T-helper 17 cell (primary cell): ENCODE data around the gene WDR83. TPM values are rescaled to one million over a fixed set of nuclear protein-coding genes. Genes with fewer than 3 reads are reported as not detected.
"Not testable (repeated sequence)": the region's sequence is repeated elsewhere in the genome, so short reads cannot be mapped to it uniquely, and the experiment has no call there.

Experiments used
- ATAC-seq: fragments of 150-1000 bp; cut with Tn5 transposase; 2 replicates; pipeline ENCODE4 v1.10.0; 2021; ENCODE audit warnings: mild to moderate bottlenecking, moderate library complexity
- DNase-seq, 3 donors: peaks; one replicate each; pipeline versions ENCODE4 v3.0.0 to v3.0.0-alpha.2; 2020 to 2021
- H3K9me3 ChIP-seq: one replicate; pipeline ENCODE4 v1.7.0; 2013; ENCODE audit warnings: low read length, mild to moderate bottlenecking; ENCODE audit not compliant: control insufficient read depth, poor library complexity, severe bottlenecking
- H3K27ac Mint-ChIP-seq: one replicate; pipeline ENCODE4 v1.8.0; 2022; ENCODE audit warnings: mild to moderate bottlenecking, moderate library complexity, mixed read lengths
- H3K27me3 Mint-ChIP-seq: one replicate; pipeline ENCODE4 v1.8.0; 2022; ENCODE audit warnings: mixed read lengths
- H3K36me3 Mint-ChIP-seq: one replicate; pipeline ENCODE4 v1.8.0; 2022; ENCODE audit warnings: low read depth, mixed read lengths
- H3K4me1 Mint-ChIP-seq: one replicate; pipeline ENCODE4 v1.8.0; 2022; ENCODE audit warnings: mild to moderate bottlenecking, mixed read lengths
- H3K4me3 Mint-ChIP-seq: one replicate; pipeline ENCODE4 v1.8.0; 2022; ENCODE audit warnings: mild to moderate bottlenecking, moderate library complexity, mixed read lengths
- total RNA-seq, 4 donors: library from RNA in 2 of 4; stranded (reverse) in 2 of 4; gene quantifications; one replicate each; pipeline ENCODE4 v1.2.3 and lab custom pipeline; 2022 to 2026

The WDR83 gene, protein sequence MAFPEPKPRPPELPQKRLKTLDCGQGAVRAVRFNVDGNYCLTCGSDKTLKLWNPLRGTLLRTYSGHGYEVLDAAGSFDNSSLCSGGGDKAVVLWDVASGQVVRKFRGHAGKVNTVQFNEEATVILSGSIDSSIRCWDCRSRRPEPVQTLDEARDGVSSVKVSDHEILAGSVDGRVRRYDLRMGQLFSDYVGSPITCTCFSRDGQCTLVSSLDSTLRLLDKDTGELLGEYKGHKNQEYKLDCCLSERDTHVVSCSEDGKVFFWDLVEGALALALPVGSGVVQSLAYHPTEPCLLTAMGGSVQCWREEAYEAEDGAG
- total RNA-seq: 10 to 100 TPM; 10.5 to 11.1 TPM
- total RNA-seq (lab: John Stamatoyannopoulos, UW): 8.4 to 15.1 reads per million in 2 donors

DNA sequence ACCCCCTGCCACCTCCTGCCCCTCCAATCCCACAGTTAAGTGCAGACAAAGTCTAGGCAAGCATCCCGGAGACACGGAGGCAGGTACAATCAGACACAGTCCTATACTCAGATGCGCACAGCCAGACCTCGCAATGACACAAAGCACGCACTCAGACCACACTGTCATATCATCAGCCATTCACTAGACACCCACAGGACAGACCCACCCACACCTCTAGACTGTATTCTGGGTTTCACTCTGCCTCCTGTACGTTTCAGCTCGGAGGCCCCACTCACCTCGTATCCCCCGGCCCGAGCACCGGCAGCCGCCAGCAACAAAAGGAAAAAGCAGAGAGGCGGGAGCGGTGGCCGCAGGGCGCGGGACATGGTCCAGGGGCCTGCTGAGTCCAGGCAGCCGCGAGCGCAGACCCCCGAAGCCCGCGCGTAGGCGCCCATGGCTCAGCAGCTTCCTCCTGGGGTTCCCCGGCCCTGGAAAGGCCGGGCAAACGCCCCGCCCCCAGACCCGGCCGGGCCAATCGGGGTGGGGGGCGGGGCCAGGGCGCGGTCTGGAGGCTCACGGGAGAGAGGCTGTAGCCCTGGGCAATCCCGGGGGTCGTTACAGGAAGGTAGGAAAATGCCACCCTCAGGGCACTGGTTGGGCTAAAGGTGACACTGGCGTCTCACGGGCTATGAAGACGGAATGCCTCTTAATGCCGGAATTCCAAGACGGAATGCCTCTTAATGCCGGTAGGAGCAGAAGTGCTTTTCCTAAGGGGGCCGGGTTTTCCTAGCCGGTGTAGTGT lies at the start of gene WDR83, which contains the start of gene MAN2B1:
WDR83 (plus strand) TSS at position 543 of the 784 bp plus-strand sequence. CDS start 2,984 bp downstream, outside the sequence.
MAN2B1 (minus strand) TSS at position 478 of the 784 bp plus-strand sequence; CDS start at position 437, 41 bp downstream.
- peak within 1 kb of the TSS; percentile 99 for H3K27ac Mint-ChIP-seq
- peak within 1 kb of the TSS; percentile 99 for H3K4me3 Mint-ChIP-seq
- ATAC-seq (peak; percentile 80), DNase-seq (peak; percentile 71 to 82 (median 81))
- H3K36me3 Mint-ChIP-seq: peaks cover 2% of the 10 kb centered on the region
- H3K27me3 Mint-ChIP-seq: no peaks in the 10 kb centered on the region
- H3K9me3 ChIP-seq: no peaks in the 10 kb centered on the region
- H3K4me1 Mint-ChIP-seq: peaks cover 39% of the 10 kb centered on the region

DNA sequence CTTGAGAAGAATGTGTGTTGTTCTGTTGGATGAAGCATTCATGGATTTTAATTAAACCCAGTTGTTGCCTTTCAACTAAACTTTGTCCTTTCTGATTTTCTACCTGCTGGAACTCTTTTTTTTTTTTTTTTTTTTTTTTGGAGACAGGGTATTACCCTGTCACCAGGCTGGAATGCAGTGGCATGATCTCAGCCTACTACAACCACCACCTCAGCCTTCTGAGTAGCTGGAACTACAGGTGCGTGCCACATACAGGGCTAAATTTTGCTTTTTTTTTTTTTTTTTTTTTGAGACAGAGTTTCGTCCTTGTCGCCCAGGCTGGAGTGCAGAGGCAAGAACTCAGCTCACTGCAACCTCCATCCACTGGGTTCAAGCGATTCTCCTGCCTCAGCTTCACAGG lies 49.0 kb upstream of the WDR83 start:
- H3K9me3 ChIP-seq: no peaks in the 10 kb centered on the region
- no peak for ATAC-seq
- Mint-ChIP-seq H3K27ac (no peak overlapping the region), H3K36me3 (peaks cover 2% of the 10 kb centered on the region), H3K4me1 (peaks cover 27% of the 10 kb centered on the region), H3K27me3 (no peaks in the 10 kb centered on the region), H3K4me3 (no peak overlapping the region)
- DNase-seq: no peak

DNA sequence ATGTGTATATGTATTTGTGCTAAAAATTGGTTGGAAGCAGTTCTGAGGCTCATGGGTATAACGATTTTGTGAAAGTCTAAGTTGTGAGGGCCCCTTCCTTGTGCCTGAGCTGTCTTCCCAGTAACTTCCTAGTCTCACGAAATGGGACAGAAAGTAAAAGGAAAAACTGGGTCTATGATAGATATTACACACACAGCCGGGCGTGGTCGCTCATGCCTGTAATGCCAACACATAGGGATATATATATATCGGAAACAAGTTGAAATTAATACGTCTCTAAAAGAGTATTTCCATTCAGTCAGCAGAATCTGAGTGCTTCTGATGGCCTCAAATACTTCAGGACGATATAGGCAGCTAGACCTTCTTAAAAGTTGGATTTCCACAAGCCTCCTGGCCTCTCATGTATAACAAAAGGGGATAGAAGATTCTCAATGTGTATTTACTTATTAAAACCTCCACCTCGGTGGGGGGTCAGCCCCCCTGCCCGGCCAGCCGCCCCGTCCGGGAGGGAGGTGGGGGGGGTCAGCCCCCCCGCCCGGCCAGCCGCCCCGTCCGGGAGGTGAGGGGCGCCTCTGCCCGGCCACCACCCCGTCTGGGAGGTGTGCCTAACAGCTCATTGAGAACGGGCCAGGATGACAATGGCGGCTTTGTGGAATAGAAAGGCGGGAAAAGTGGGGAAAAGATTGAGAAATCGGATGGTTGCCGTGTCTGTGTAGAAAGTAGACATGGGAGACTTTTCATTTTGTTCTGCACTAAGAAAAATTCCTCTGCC lies 45.2 kb upstream of the WDR83 start:
- not testable (repeated sequence) for H3K27ac Mint-ChIP-seq, ATAC-seq, H3K36me3 Mint-ChIP-seq, H3K4me1 Mint-ChIP-seq, DNase-seq, H3K9me3 ChIP-seq, H3K4me3 Mint-ChIP-seq, H3K27me3 Mint-ChIP-seq

DNA sequence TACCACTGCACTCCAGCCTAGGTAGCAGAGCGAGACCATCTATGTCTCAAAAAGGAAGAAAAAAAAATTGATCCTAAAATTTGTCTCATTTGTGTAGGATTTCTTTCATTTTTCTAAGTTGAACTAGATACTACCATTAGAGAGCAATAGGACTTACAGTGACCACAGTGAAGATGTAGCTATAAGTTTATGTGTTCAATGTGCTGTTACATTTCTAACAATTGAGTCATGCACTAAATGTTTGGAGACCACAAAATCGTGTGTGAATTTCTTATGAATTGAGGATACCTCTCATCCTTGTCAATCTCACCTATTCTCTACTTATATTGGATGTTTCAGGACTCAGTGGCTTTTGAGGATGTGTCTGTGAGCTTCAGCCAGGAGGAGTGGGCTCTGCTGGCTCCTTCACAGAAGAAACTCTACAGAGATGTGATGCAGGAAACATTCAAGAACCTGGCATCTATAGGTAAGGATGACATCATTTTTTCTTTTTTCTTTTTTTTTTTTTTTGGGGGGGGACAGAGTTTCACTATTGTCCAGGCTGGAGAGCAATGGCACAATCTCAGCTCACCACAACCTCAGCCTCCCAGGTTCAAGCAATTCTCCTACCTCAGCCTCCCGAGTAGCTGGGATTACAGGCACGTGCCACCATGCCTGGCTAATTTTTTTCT lies 43.1 kb upstream of the WDR83 start:
- peak overlapping the region; percentile 8 for H3K27ac Mint-ChIP-seq
- no peak overlapping the region for H3K4me3 Mint-ChIP-seq
- ATAC-seq (no peak), DNase-seq (no peak)
- H3K9me3 ChIP-seq: peaks cover 9% of the 10 kb centered on the region
- H3K4me1 Mint-ChIP-seq: peaks cover 7% of the 10 kb centered on the region
- peaks cover 3% of the 10 kb centered on the region for H3K36me3 Mint-ChIP-seq
- no peaks in the 10 kb centered on the region for H3K27me3 Mint-ChIP-seq

DNA sequence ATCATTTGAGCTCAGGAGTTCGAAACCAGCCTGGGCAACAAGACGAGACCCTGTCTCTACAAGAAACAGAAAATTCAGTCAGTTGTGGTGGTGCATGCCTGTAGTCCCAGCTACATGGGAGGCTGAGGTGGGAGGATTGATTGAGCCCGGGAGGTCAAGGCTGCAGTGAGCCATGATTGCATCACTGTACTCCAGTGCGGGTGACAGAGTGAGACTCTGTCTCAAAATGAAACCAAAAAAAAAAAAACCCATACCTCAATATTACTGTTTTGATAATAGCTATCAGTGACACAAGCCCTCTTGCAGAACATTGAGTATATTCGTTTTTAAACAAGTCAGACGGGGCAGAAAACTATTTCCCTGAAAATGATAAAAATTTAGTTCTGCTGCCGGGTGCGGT lies 39.6 kb upstream of the WDR83 start:
- H3K4me3 Mint-ChIP-seq: no peak overlapping the region
- H3K36me3 Mint-ChIP-seq: peaks cover 3% of the 10 kb centered on the region
- no peak for DNase-seq
- H3K27me3 Mint-ChIP-seq: no peaks in the 10 kb centered on the region
- peaks cover 9% of the 10 kb centered on the region for H3K9me3 ChIP-seq
- peak overlapping the region; percentile 16 for H3K27ac Mint-ChIP-seq
- H3K4me1 Mint-ChIP-seq: no peaks in the 10 kb centered on the region
- ATAC-seq: no peak

DNA sequence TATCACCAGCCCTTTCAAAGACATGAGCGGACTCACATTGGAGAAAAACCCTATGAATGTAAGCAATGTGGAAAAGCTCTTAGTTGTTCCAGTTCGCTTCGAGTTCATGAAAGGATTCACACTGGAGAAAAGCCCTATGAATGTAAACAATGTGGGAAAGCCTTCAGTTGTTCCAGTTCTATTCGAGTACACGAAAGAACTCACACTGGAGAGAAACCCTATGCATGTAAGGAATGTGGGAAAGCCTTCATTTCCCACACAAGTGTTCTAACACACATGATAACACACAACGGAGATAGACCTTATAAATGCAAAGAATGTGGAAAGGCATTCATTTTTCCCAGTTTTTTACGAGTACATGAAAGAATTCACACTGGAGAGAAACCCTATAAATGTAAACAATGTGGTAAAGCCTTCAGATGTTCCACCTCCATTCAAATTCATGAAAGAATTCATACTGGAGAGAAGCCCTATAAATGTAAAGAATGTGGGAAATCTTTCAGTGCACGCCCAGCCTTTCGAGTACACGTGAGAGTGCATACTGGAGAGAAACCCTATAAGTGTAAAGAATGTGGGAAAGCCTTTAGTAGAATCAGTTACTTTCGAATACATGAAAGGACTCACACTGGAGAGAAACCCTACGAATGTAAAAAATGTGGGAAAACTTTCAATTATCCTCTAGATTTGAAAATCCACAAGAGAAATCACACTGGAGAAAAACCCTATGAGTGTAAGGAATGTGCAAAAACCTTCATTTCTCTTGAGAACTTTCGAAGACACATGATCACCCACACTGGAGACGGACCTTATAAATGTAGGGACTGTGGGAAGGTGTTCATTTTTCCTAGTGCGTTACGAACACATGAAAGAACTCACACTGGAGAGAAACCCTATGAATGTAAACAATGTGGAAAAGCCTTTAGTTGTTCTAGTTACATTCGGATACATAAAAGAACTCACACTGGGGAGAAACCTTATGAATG lies 38.3 kb upstream of the WDR83 start:
- Mint-ChIP-seq H3K36me3 (peaks cover 3% of the 10 kb centered on the region), H3K27me3 (no peaks in the 10 kb centered on the region), H3K4me1 (no peaks in the 10 kb centered on the region), H3K27ac (no peak overlapping the region), H3K4me3 (no peak overlapping the region)
- no peak for DNase-seq
- no peak for ATAC-seq
- H3K9me3 ChIP-seq: peaks cover 9% of the 10 kb centered on the region

DNA sequence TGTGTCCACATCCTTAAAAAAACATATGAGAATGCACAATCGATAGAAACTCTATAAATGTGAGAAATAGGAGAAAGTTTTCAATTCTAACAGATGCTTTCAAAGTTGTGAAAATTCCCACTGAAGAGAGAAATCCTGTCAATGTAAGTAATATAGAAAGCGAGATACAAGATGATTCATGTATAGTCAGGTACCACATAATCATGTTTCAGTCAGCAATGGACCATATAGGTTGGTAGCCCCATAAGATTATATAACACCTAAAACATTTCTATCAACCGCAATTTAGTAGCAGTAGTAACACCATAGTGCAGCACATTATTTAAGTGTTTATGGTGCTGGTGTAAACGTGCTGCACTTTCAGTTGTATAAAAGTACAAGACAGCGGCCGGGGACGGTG lies 37.4 kb upstream of the WDR83 start:
- H3K9me3 ChIP-seq: peaks cover 9% of the 10 kb centered on the region
- H3K27me3 Mint-ChIP-seq: no peaks in the 10 kb centered on the region
- peaks cover 3% of the 10 kb centered on the region for H3K36me3 Mint-ChIP-seq
- no peak for ATAC-seq
- no peak overlapping the region for H3K27ac Mint-ChIP-seq
- no peaks in the 10 kb centered on the region for H3K4me1 Mint-ChIP-seq
- no peak for DNase-seq
- H3K4me3 Mint-ChIP-seq: no peak overlapping the region

DNA sequence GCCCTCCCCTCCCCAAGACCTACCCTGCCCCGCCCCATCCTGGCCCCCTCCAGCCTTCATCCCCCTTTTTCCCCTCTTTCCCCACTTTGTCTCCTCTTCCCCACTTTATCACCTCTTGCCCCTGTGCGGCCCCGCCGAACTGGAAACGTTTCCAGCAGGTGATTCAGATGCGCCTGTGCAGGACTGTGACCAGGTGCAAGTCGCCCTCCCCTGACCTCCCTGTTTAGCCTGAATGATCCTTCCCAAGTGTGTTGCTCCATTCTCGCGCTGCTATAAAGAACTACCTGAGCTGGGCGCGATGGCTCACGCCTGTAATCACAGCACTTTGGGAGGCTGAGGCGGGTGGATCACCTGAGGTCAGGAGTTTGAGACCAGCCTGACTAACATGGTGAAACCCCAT lies 30.0 kb upstream of the WDR83 start:
- DNase-seq (no peak), ATAC-seq (no peak)
- Mint-ChIP-seq H3K27ac (peak overlapping the region; percentile 54), H3K4me1 (peaks cover 14% of the 10 kb centered on the region), H3K4me3 (no peak overlapping the region), H3K36me3 (no peaks in the 10 kb centered on the region), H3K27me3 (no peaks in the 10 kb centered on the region)
- H3K9me3 ChIP-seq: no peaks in the 10 kb centered on the region

DNA sequence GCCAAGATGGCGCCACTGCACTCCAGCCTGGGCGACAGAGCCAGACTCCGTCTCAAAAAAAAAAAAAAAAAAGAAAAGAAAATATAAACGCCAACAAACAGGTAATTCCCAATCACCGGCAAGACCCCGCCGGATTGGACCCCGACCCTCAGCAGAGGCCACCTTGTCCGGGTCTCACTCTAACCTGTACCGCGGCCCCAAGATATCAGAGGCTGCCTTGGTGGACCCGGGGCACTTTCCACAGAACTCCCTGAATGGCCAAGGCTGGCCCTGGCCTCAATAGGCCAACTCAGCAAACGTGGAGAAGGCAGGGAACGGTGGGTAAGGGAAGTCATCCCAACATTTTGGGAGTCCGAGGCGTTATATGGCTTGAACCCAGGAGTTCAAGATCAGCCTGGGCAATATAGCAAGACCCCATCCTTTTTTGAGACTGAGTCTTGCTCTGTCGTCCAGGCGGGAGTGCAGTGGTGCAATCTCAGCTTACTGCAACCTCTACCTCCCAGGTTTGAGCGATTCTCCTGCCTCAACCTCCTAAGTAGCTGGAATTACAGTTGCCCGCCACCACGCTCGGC lies 27.9 kb upstream of the WDR83 start:
- Mint-ChIP-seq H3K27ac (no peak overlapping the region), H3K27me3 (no peaks in the 10 kb centered on the region), H3K4me3 (no peak overlapping the region), H3K36me3 (no peaks in the 10 kb centered on the region), H3K4me1 (peaks cover 14% of the 10 kb centered on the region)
- H3K9me3 ChIP-seq: no peaks in the 10 kb centered on the region
- ATAC-seq: no peak
- DNase-seq: no peak

DNA sequence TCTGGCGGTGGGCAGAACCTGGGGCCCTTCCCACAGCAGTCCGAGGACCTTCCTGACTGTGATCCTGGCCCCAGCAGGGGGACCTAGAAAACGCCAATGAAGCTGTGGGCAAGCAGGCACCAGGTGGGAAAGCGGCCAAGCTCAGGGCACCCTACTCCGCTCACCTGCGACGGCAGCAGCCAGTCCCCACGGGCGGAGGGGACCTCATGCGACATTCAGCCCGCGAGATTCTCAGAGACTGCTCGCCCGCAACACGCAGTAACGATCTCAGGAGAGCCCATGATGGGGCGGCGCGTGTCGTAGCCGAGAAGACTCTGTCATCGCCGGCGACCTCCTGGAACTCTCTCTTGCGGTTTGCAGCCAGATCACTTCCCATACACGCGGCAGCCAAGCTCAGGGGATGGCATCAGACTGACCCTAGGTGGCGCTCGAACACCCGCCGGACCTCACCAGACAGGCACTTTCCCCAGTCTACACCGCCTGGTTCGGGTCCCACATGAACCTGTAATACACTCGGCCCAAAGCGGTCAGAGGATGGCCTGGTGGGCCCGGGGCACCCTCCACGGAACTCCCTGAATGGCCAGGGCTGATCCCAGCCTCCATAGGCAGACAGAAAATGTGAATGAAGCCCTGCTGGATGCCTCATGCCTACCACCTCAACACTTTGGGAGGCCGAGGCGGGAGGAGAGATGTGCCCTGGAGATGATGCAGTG lies 26.6 kb upstream of the WDR83 start:
- DNase-seq (peak; percentile 60 to 69 (median 66)), ATAC-seq (peak; percentile 87)
- H3K4me1 Mint-ChIP-seq: peaks cover 14% of the 10 kb centered on the region
- H3K9me3 ChIP-seq: no peaks in the 10 kb centered on the region
- peak overlapping the region; percentile 91 for H3K27ac Mint-ChIP-seq
- H3K27me3 Mint-ChIP-seq: no peaks in the 10 kb centered on the region
- H3K4me3 Mint-ChIP-seq: peak overlapping the region; percentile 86
- no peaks in the 10 kb centered on the region for H3K36me3 Mint-ChIP-seq

DNA sequence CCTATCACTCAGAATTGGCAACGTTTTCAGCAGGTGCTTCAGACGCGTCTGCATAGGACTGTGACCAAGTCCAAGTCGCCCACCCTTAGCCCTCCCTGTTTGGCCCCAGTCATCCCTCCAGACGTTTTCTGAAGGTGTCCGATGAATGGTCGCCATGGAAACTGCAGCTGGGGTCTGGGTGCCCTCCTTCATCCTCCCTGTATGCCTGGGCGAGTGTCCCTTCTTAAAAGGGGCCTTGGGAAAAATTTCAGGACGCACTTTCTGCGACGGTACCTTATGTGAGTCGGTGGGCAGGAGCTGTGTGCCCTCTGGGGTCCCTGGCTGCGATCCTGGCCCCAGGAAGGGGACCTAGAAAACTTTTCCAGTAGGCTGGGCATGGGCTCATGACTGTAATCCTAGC lies 25.2 kb upstream of the WDR83 start:
- no peak overlapping the region for H3K4me3 Mint-ChIP-seq
- H3K27me3 Mint-ChIP-seq: no peaks in the 10 kb centered on the region
- DNase-seq (no peak), ATAC-seq (no peak)
- H3K27ac Mint-ChIP-seq: no peak overlapping the region
- H3K9me3 ChIP-seq: no peaks in the 10 kb centered on the region
- peaks cover 9% of the 10 kb centered on the region for H3K4me1 Mint-ChIP-seq
- H3K36me3 Mint-ChIP-seq: no peaks in the 10 kb centered on the region
